H9 (cell line): ENCODE measurements around the gene ATP6V0A4. TPM values are rescaled to one million over a fixed set of nuclear protein-coding genes. Genes with fewer than 3 reads are reported as not detected.

Experiments
- DNase-seq: peaks from one replicate; pipeline ENCODE4 v3.0.0-alpha.2; 2017
- H2AFZ ChIP-seq: one replicate; pipeline ENCODE4 v1.6.1; 2013; ENCODE audit warnings: mild to moderate bottlenecking, low read length, control low read depth, moderate library complexity
- H2AK5ac ChIP-seq: 2 replicates; pipeline ENCODE4 v1.6.1; 2013; ENCODE audit warnings: low read length, control low read depth, mixed read lengths; ENCODE audit not compliant: insufficient read length
- H2BK120ac ChIP-seq: one replicate; pipeline ENCODE4 v1.6.1; 2013; ENCODE audit warnings: low read depth, mild to moderate bottlenecking, low read length, control low read depth, inconsistent platforms; ENCODE audit not compliant: poor library complexity, severe bottlenecking
- H2BK12ac ChIP-seq: 2 replicates; pipeline ENCODE4 v1.6.1; 2013; ENCODE audit warnings: low read length, control low read depth, mixed read lengths, low read depth; ENCODE audit not compliant: insufficient read length
- H2BK15ac ChIP-seq: 2 replicates; pipeline ENCODE4 v1.6.1; 2013; ENCODE audit warnings: low read depth, low read length, control low read depth
- H2BK20ac ChIP-seq: one replicate; pipeline ENCODE4 v1.6.1; 2013; ENCODE audit warnings: low read depth, mild to moderate bottlenecking, low read length, control low read depth, inconsistent platforms; ENCODE audit not compliant: poor library complexity, severe bottlenecking
- H2BK5ac ChIP-seq: 2 replicates; pipeline ENCODE4 v1.6.1; 2013; ENCODE audit warnings: low read length, control low read depth, mixed read lengths; ENCODE audit not compliant: insufficient read length
- H3K14ac ChIP-seq: 2 replicates; pipeline ENCODE4 v1.6.1; 2013; ENCODE audit warnings: low read length, control low read depth; ENCODE audit not compliant: insufficient read depth
- H3K18ac ChIP-seq: 2 replicates; pipeline ENCODE4 v1.6.1; 2013; ENCODE audit warnings: low read depth, mild to moderate bottlenecking, mixed read lengths, low read length, control low read depth; ENCODE audit not compliant: insufficient read length
- H3K23ac ChIP-seq: 2 replicates; pipeline ENCODE4 v1.6.1; 2013; ENCODE audit warnings: low read length, control low read depth, mixed read lengths, low read depth; ENCODE audit not compliant: insufficient read length
- H3K23me2 ChIP-seq: 2 replicates; pipeline ENCODE4 v1.6.1; 2013; ENCODE audit warnings: low read depth, mild to moderate bottlenecking, mixed read lengths, low read length, control low read depth; ENCODE audit not compliant: insufficient read length, poor library complexity, severe bottlenecking
- H3K27ac ChIP-seq: 2 replicates; pipeline ENCODE4 v1.5.1; 2013; ENCODE audit warnings: low read length, control low read depth, mixed read lengths, low read depth; ENCODE audit not compliant: insufficient read length
- H3K27me3 ChIP-seq: 2 replicates; pipeline ENCODE4 v1.6.1; 2013; ENCODE audit warnings: low read length, control low read depth, inconsistent platforms; ENCODE audit not compliant: insufficient read depth
- H3K4ac ChIP-seq: 2 replicates; pipeline ENCODE4 v1.6.1; 2013; ENCODE audit warnings: low read depth, mild to moderate bottlenecking, control low read depth, inconsistent platforms, low read length, moderate library complexity
- H3K4me1 ChIP-seq: 2 replicates; pipeline ENCODE4 v1.6.1; 2013; ENCODE audit warnings: low read length, control low read depth, inconsistent platforms; ENCODE audit not compliant: insufficient read depth
- H3K4me2 ChIP-seq: 2 replicates; pipeline ENCODE4 v1.6.1; 2013; ENCODE audit warnings: low read length, control low read depth, mixed read lengths; ENCODE audit not compliant: insufficient read length, insufficient read depth
- H3K56ac ChIP-seq: 2 replicates; pipeline ENCODE4 v1.6.1; 2013; ENCODE audit warnings: low read depth, mild to moderate bottlenecking, mixed read lengths, low read length, control low read depth; ENCODE audit not compliant: insufficient read length
- H3K79me1 ChIP-seq: 2 replicates; pipeline ENCODE4 v1.6.1; 2013; ENCODE audit warnings: low read depth, mild to moderate bottlenecking, moderate library complexity, low read length, control low read depth, inconsistent platforms; ENCODE audit not compliant: insufficient read depth, poor library complexity, severe bottlenecking
- H3K79me2 ChIP-seq: 2 replicates; pipeline ENCODE4 v1.6.1; 2013; ENCODE audit warnings: low read length, control low read depth, inconsistent platforms; ENCODE audit not compliant: insufficient read depth
- H3K9ac ChIP-seq: 2 replicates; pipeline ENCODE4 v1.6.1; 2013; ENCODE audit warnings: low read length, control low read depth, mixed read lengths; ENCODE audit not compliant: insufficient read length; ENCODE audit errors: extremely low read depth
- H3K9me3 ChIP-seq: one replicate; pipeline ENCODE4 v1.6.1; 2013; ENCODE audit warnings: low read depth, low read length, inconsistent platforms; ENCODE audit not compliant: control insufficient read depth
- H3T11ph ChIP-seq: one replicate; pipeline ENCODE4 v1.6.1; 2013; ENCODE audit warnings: mild to moderate bottlenecking, low read length, control low read depth, inconsistent platforms
- H4K20me1 ChIP-seq: one replicate; pipeline ENCODE4 v1.6.1; 2013; ENCODE audit not compliant: control insufficient read depth, insufficient read length, insufficient read depth
- H4K5ac ChIP-seq: 2 replicates; pipeline ENCODE4 v1.6.1; 2013; ENCODE audit warnings: low read depth, mild to moderate bottlenecking, mixed read lengths, low read length, control low read depth; ENCODE audit not compliant: insufficient read length
- H4K8ac ChIP-seq: replicated peaks from 2 replicates; pipeline ENCODE4 v1.6.1; 2013; ENCODE audit warnings: low read length, control low read depth, mixed read lengths, low read depth; ENCODE audit not compliant: insufficient read length
- H4K91ac ChIP-seq: 2 replicates; pipeline ENCODE4 v1.6.1; 2013; ENCODE audit warnings: low read depth, mild to moderate bottlenecking, moderate library complexity, mixed read lengths, low read length, control low read depth; ENCODE audit not compliant: insufficient read length
- H3K27ac Mint-ChIP-seq, 3 experiments: 2 replicates in 2 of 3; 3 replicates in 1 of 3; pipeline ENCODE4 v1.8.0; 2020 to 2021; ENCODE audit warnings: mixed read lengths in 3 of 3, mild to moderate bottlenecking in 1 of 3, moderate library complexity in 1 of 3
- H3K27me3 Mint-ChIP-seq: 2 replicates; pipeline ENCODE4 v1.8.0; 2021; ENCODE audit warnings: low read depth, mild to moderate bottlenecking, moderate library complexity, mixed read lengths
- H3K36me3 Mint-ChIP-seq, 3 experiments: 2 replicates in 2 of 3; 3 replicates in 1 of 3; pipeline ENCODE4 v1.8.0; 2020 to 2021; ENCODE audit warnings: low read depth in 3 of 3, mixed read lengths in 3 of 3; ENCODE audit not compliant: insufficient read depth in 1 of 3
- H3K4me1 Mint-ChIP-seq, 2 experiments: 2 replicates each; pipeline ENCODE4 v1.8.0; 2020; ENCODE audit warnings: mixed read lengths in 2 of 2
- H3K4me3 Mint-ChIP-seq, 2 experiments: 2 replicates in 1 of 2; 3 replicates in 1 of 2; pipeline ENCODE4 v1.8.0; 2020 to 2021; ENCODE audit warnings: mild to moderate bottlenecking in 2 of 2, mixed read lengths in 2 of 2, moderate library complexity in 1 of 2
- H3K9me3 Mint-ChIP-seq, 2 experiments: 2 replicates in 1 of 2; 3 replicates in 1 of 2; pipeline ENCODE4 v1.8.0; 2020; ENCODE audit warnings: mild to moderate bottlenecking in 2 of 2, mixed read lengths in 2 of 2, moderate library complexity in 1 of 2
- WGBS: extraction: QIAGEN DNeasy Blood & Tissue Kit; methylation state at CpG from one replicate; pipeline ENCODE4 v1.1.7; 2013; ENCODE audit warnings: missing lambda C conversion rate, low lambda C conversion rate, mixed read lengths; ENCODE audit not compliant: insufficient read length; ENCODE audit errors: extremely low coverage; 5-methylcytosine and 5-hydroxymethylcytosine counted together
- total RNA-seq: library from RNA; stranded (reverse); gene quantifications from 2 replicates; pipeline ENCODE4 v1.2.1, GENCODE V29; 2021
- TF ChIP-seq, protein P1 (sequence below): fragments of 200-600 bp; sonication (generic); conservative IDR thresholded peaks from 3 replicates; pipeline ENCODE4 v1.8.0; 2021; ENCODE audit warnings: antibody characterized with exemption, mild to moderate bottlenecking

The ATP6V0A4 gene
- total RNA-seq, 1 experiment from 2014 or later, result 0.79 TPM

DNA sequence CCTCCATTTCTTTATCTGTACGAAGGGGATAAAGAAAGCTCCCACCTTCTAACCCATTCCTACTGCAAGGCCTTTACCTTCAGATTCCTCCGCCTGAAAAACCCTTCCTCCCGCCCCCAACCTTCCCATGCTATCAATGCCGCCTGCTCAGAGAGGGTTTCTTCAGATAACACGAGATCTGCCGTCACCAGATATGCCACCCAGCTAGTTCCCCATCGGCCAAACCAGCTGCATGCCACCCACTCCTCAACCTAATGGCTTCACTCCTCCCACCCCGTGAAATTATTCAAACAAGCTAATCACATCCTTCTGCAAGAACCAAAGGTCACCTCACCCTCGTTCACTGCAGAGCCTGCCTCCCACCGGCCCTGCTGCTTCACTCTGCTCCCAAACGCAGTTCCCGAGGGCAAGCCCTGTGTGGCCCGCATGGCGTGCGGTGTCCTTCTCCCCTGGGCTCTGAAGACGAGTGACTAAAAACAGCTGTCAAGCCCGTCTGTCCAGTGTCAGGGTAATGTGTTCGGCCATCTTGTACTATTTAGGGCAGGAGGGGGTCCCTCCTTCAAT, 47.0 kb downstream of the ATP6V0A4 start:
- H3K27me3 Mint-ChIP-seq, result no peaks in the 10 kb centered on the region; the same call in 1 of the 2 replicates
- H3K36me3 Mint-ChIP-seq, result no peaks in the 10 kb centered on the region
- H3K9ac ChIP-seq, result no peak overlapping the region
- peaks cover 35 to 39% of the 10 kb centered on the region in 2 experiments for H3K4me1 Mint-ChIP-seq
- no peak for DNase-seq
- no CpG with 5 or more reads among the region's 18 CpGs for WGBS
- no peaks in the 10 kb centered on the region for H3K79me2 ChIP-seq
- H3K27ac Mint-ChIP-seq, result no peak overlapping the region
- H2BK20ac ChIP-seq, result no peak overlapping the region
- no peaks in the 10 kb centered on the region for H3K27me3 ChIP-seq
- H3K79me1 ChIP-seq, result no peaks in the 10 kb centered on the region
- H4K8ac ChIP-seq, result no peak overlapping the region
- no peak overlapping the region for H3K4me2 ChIP-seq
- no peak overlapping the region for H4K5ac ChIP-seq
- no peak overlapping the region for H2BK12ac ChIP-seq
- no peak overlapping the region for H3K56ac ChIP-seq
- no peak overlapping the region for H3K27ac ChIP-seq
- H4K20me1 ChIP-seq, result no peaks in the 10 kb centered on the region
- no peak overlapping the region for H4K91ac ChIP-seq
- H3K23me2 ChIP-seq, result no peaks in the 10 kb centered on the region
- H2AFZ ChIP-seq, result no peak overlapping the region
- no peaks in the 10 kb centered on the region for H3K4me1 ChIP-seq
- H2AK5ac ChIP-seq, result no peak overlapping the region
- no peak overlapping the region for H3K18ac ChIP-seq
- TF ChIP-seq, protein P1, sequence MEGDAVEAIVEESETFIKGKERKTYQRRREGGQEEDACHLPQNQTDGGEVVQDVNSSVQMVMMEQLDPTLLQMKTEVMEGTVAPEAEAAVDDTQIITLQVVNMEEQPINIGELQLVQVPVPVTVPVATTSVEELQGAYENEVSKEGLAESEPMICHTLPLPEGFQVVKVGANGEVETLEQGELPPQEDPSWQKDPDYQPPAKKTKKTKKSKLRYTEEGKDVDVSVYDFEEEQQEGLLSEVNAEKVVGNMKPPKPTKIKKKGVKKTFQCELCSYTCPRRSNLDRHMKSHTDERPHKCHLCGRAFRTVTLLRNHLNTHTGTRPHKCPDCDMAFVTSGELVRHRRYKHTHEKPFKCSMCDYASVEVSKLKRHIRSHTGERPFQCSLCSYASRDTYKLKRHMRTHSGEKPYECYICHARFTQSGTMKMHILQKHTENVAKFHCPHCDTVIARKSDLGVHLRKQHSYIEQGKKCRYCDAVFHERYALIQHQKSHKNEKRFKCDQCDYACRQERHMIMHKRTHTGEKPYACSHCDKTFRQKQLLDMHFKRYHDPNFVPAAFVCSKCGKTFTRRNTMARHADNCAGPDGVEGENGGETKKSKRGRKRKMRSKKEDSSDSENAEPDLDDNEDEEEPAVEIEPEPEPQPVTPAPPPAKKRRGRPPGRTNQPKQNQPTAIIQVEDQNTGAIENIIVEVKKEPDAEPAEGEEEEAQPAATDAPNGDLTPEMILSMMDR, result no peak
- no peaks in the 10 kb centered on the region for H3K9me3 ChIP-seq
- no peak overlapping the region for H2BK15ac ChIP-seq
- no peaks in the 10 kb centered on the region for H3K9me3 Mint-ChIP-seq
- H3K4me3 Mint-ChIP-seq, result no peak overlapping the region
- H2BK120ac ChIP-seq, result no peak overlapping the region
- no peak overlapping the region for H3T11ph ChIP-seq
- no peak overlapping the region for H3K4ac ChIP-seq
- H3K23ac ChIP-seq, result no peak overlapping the region
- no peak overlapping the region for H3K14ac ChIP-seq
- no peak overlapping the region for H2BK5ac ChIP-seq
